ENCODE measurements around the gene MS4A6A.

MS4A6A gene

GRCh38 chr11:60184824-60185511 is 2.1 kb upstream of the MS4A6A start:
- no peak overlapping the region for H3K4me3 ChIP-seq (ENCODE audit: insufficient read depth, low read depth, low read length)
- peaks cover 12% of the 10 kb centered on the region for H3K4me1 ChIP-seq (ENCODE audit: control insufficient read depth, insufficient read depth, low read length)
- WGBS, 2 experiments: 71 to 86% methylated on average over 1 of the region's 1 CpG
- H3K27ac ChIP-seq (ENCODE audit: insufficient read depth, low read depth, low read length, poor library complexity, severe bottlenecking): no peak overlapping the region
- H3K27me3 ChIP-seq (ENCODE audit: control insufficient read depth, insufficient read depth, low read length, poor library complexity, severe bottlenecking): no peaks in the 10 kb centered on the region
- no peaks in the 10 kb centered on the region for H3K36me3 ChIP-seq (ENCODE audit: control insufficient read depth, insufficient read depth, low read length)
- H3K9me3 ChIP-seq (ENCODE audit: control insufficient read depth, low read length): no peaks in the 10 kb centered on the region

- Histone ChIP-seq H3K36me3 (ENCODE audit: control insufficient read depth, insufficient read depth, low read length) (no peaks in the 10 kb centered on the region), H3K9me3 (ENCODE audit: control insufficient read depth, low read length) (no peaks in the 10 kb centered on the region), H3K4me1 (ENCODE audit: control insufficient read depth, insufficient read depth, low read length) (peaks cover 12% of the 10 kb centered on the region), H3K27me3 (ENCODE audit: control insufficient read depth, insufficient read depth, low read length, poor library complexity, severe bottlenecking) (no peaks in the 10 kb centered on the region), H3K4me3 (ENCODE audit: insufficient read depth, low read depth, low read length) (no peak overlapping the region), H3K27ac (ENCODE audit: insufficient read depth, low read depth, low read length, poor library complexity, severe bottlenecking) (peak overlapping the region; percentile 69)
- WGBS, 2 experiments: 51 to 77% methylated on average over 2 of the region's 2 CpGs
Measured at GRCh38 chr11:60183591-60184205, 815 bp upstream of the MS4A6A start.

- 93 to 94% methylated on average over 4 to 5 of the region's 5 CpGs for WGBS, 2 experiments
- Histone ChIP-seq H3K27ac (ENCODE audit: insufficient read depth, low read depth, low read length, poor library complexity, severe bottlenecking) (no peak overlapping the region), H3K9me3 (ENCODE audit: control insufficient read depth, low read length) (no peaks in the 10 kb centered on the region), H3K4me1 (ENCODE audit: control insufficient read depth, insufficient read depth, low read length) (no peaks in the 10 kb centered on the region), H3K27me3 (ENCODE audit: control insufficient read depth, insufficient read depth, low read length, poor library complexity, severe bottlenecking) (no peaks in the 10 kb centered on the region), H3K4me3 (ENCODE audit: insufficient read depth, low read depth, low read length) (no peak overlapping the region), H3K36me3 (ENCODE audit: control insufficient read depth, insufficient read depth, low read length) (no peaks in the 10 kb centered on the region)
Measured at GRCh38 chr11:60175860-60176275, 7.0 kb downstream of the MS4A6A start.

GRCh38 chr11:60172011-60172410 is 10.9 kb downstream of the MS4A6A start:
- Histone ChIP-seq H3K4me3 (ENCODE audit: insufficient read depth, low read depth, low read length) (no peak overlapping the region), H3K9me3 (ENCODE audit: control insufficient read depth, low read length) (peaks cover 10% of the 10 kb centered on the region), H3K27ac (ENCODE audit: insufficient read depth, low read depth, low read length, poor library complexity, severe bottlenecking) (no peak overlapping the region), H3K27me3 (ENCODE audit: control insufficient read depth, insufficient read depth, low read length, poor library complexity, severe bottlenecking) (no peaks in the 10 kb centered on the region), H3K4me1 (ENCODE audit: control insufficient read depth, insufficient read depth, low read length) (no peaks in the 10 kb centered on the region), H3K36me3 (ENCODE audit: control insufficient read depth, insufficient read depth, low read length) (no peaks in the 10 kb centered on the region)

GRCh38 chr11:60170566-60170965 is 12.3 kb downstream of the MS4A6A start:
- WGBS, 2 experiments: 93 to 94% methylated on average over 1 of the region's 1 CpG
- Histone ChIP-seq H3K4me1 (ENCODE audit: control insufficient read depth, insufficient read depth, low read length) (no peaks in the 10 kb centered on the region), H3K27me3 (ENCODE audit: control insufficient read depth, insufficient read depth, low read length, poor library complexity, severe bottlenecking) (no peaks in the 10 kb centered on the region), H3K36me3 (ENCODE audit: control insufficient read depth, insufficient read depth, low read length) (no peaks in the 10 kb centered on the region), H3K9me3 (ENCODE audit: control insufficient read depth, low read length) (peaks cover 10% of the 10 kb centered on the region), H3K27ac (ENCODE audit: insufficient read depth, low read depth, low read length, poor library complexity, severe bottlenecking) (no peak overlapping the region), H3K4me3 (ENCODE audit: insufficient read depth, low read depth, low read length) (no peak overlapping the region)

- H3K27me3 ChIP-seq (ENCODE audit: control insufficient read depth, insufficient read depth, low read length, poor library complexity, severe bottlenecking): no peaks in the 10 kb centered on the region
- H3K36me3 ChIP-seq (ENCODE audit: control insufficient read depth, insufficient read depth, low read length): no peaks in the 10 kb centered on the region
- H3K4me1 ChIP-seq (ENCODE audit: control insufficient read depth, insufficient read depth, low read length): no peaks in the 10 kb centered on the region
- H3K27ac ChIP-seq (ENCODE audit: insufficient read depth, low read depth, low read length, poor library complexity, severe bottlenecking): no peak overlapping the region
- no peak overlapping the region for H3K4me3 ChIP-seq (ENCODE audit: insufficient read depth, low read depth, low read length)
- peaks cover 10% of the 10 kb centered on the region for H3K9me3 ChIP-seq (ENCODE audit: control insufficient read depth, low read length)
- WGBS, 2 experiments: 90 to 94% methylated on average over 4 to 6 of the region's 6 CpGs
Measured at GRCh38 chr11:60169264-60169915, 13.5 kb downstream of the MS4A6A start.

GRCh38 chr11:60168306-60168705 is 14.6 kb downstream of the MS4A6A start:
- WGBS, 2 experiments: 91% methylated on average over 6 of the region's 6 CpGs

GRCh38 chr11:60165951-60166350 is 16.9 kb downstream of the MS4A6A start:
- no peak overlapping the region for H3K27ac ChIP-seq (ENCODE audit: insufficient read depth, low read depth, low read length, poor library complexity, severe bottlenecking)
- H3K4me3 ChIP-seq (ENCODE audit: insufficient read depth, low read depth, low read length): no peak overlapping the region
- no peaks in the 10 kb centered on the region for H3K4me1 ChIP-seq (ENCODE audit: control insufficient read depth, insufficient read depth, low read length)
- no peaks in the 10 kb centered on the region for H3K27me3 ChIP-seq (ENCODE audit: control insufficient read depth, insufficient read depth, low read length, poor library complexity, severe bottlenecking)
- H3K36me3 ChIP-seq (ENCODE audit: control insufficient read depth, insufficient read depth, low read length): no peaks in the 10 kb centered on the region
- peaks cover 10% of the 10 kb centered on the region for H3K9me3 ChIP-seq (ENCODE audit: control insufficient read depth, low read length)

More at GRCh38 chr11:60168306-60168705, 14.6 kb downstream of the MS4A6A start:
- H3K4me1 ChIP-seq (ENCODE audit: control insufficient read depth, insufficient read depth, low read length): no peaks in the 10 kb centered on the region
- H3K9me3 ChIP-seq (ENCODE audit: control insufficient read depth, low read length): peaks cover 10% of the 10 kb centered on the region
- H3K4me3 ChIP-seq (ENCODE audit: insufficient read depth, low read depth, low read length): no peak overlapping the region
- H3K27ac ChIP-seq (ENCODE audit: insufficient read depth, low read depth, low read length, poor library complexity, severe bottlenecking): no peak overlapping the region
- H3K27me3 ChIP-seq (ENCODE audit: control insufficient read depth, insufficient read depth, low read length, poor library complexity, severe bottlenecking): no peaks in the 10 kb centered on the region
- H3K36me3 ChIP-seq (ENCODE audit: control insufficient read depth, insufficient read depth, low read length): no peaks in the 10 kb centered on the region

GRCh38 chr11:60165538-60165937 is 17.3 kb downstream of the MS4A6A start:
- Histone ChIP-seq H3K27me3 (ENCODE audit: control insufficient read depth, insufficient read depth, low read length, poor library complexity, severe bottlenecking) (no peaks in the 10 kb centered on the region), H3K4me3 (ENCODE audit: insufficient read depth, low read depth, low read length) (no peak overlapping the region), H3K4me1 (ENCODE audit: control insufficient read depth, insufficient read depth, low read length) (no peaks in the 10 kb centered on the region), H3K36me3 (ENCODE audit: control insufficient read depth, insufficient read depth, low read length) (no peaks in the 10 kb centered on the region), H3K27ac (ENCODE audit: insufficient read depth, low read depth, low read length, poor library complexity, severe bottlenecking) (no peak overlapping the region), H3K9me3 (ENCODE audit: control insufficient read depth, low read length) (peaks cover 10% of the 10 kb centered on the region)
- WGBS, 2 experiments: 84% methylated on average over 2 of the region's 2 CpGs

GRCh38 chr11:60164550-60165075 is 18.3 kb downstream of the MS4A6A start:
- Histone ChIP-seq H3K4me1 (ENCODE audit: control insufficient read depth, insufficient read depth, low read length) (no peaks in the 10 kb centered on the region), H3K9me3 (ENCODE audit: control insufficient read depth, low read length) (peaks cover 10% of the 10 kb centered on the region), H3K4me3 (ENCODE audit: insufficient read depth, low read depth, low read length) (no peak overlapping the region), H3K27ac (ENCODE audit: insufficient read depth, low read depth, low read length, poor library complexity, severe bottlenecking) (no peak overlapping the region), H3K36me3 (ENCODE audit: control insufficient read depth, insufficient read depth, low read length) (no peaks in the 10 kb centered on the region), H3K27me3 (ENCODE audit: control insufficient read depth, insufficient read depth, low read length, poor library complexity, severe bottlenecking) (no peaks in the 10 kb centered on the region)
- 83 to 88% methylated on average over 1 of the region's 1 CpG for WGBS, 2 experiments

Data from ectodermal cell (in vitro differentiated cells).